A549 treated with Mapracorat at 1 μM for 4 hours (cell line): ENCODE results near the gene HESX1. TPM values are rescaled to one million over a fixed set of nuclear protein-coding genes. Genes with fewer than 3 reads are reported as not detected.

ENCODE experiments used
- total RNA-seq: library from RNA; stranded (reverse); fragments of 200-300 nt; extraction: Qiagen RNA extraction; gene quantifications from 5 replicates; pipeline ENCODE4 v1.2.3, GENCODE V29; 2022

Gene HESX1
- 0.31 to 0.72 TPM (median 0.34 TPM) in 3 of 5 replicates, not detected in the others for total RNA-seq

DNA sequence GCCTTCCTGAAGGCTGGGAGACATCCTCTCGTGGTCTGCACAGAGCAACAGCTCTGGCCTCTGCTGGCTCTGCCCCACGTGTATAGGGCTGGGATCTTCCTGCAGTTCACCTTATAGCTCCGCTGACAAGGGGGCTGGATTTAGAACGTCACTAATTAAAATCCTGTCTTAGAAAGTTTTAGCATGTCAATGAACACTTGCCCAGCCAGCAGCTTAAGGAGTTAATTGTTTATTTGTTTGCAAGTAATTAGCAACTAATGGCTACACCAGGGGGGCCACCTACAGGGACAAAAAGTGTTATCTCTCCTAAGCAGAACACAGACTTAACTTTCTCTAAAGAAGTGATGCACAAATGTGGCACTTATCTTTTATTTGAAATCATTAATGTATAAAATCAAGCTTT, at the start of gene HESX1:
Gene HESX1 (minus strand): TSS at position 84 of the 403 bp plus-strand sequence. CDS start 60 bp downstream, at position 24.

DNA sequence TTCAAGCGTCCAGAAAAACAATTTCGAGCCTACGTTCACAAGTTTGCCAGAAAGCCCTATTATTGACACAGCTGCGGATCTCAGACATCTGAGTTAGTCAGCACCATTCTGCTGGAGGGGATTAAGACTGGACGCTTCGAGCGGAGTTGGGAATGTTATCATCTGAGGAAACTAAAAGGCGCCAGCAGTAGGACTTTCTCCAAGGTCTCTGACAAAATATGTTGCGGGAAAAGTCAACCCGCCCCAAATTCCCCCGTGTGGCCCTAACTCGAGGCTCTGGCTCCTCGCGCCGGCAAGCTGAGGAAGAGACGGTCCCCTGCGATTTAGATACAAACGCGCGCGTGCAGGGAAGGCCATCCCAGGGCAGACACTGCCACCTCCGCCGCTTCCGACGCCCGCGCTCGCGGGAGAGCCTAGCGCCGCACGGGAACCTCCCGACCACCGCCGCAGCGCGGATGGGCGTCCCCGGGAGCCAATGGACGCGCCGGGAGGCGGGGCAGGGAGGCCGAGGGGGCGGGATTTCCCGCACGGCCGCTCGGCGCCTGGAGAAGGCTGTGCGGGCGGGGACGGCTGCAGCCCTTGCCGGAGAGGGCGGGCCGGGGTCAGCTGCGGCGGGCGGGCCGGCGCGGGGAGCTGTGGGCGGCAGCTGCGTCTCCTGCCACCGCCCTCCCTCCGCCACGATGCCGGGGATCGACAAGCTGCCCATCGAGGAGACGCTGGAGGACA, 27.6 kb upstream of the HESX1 start, which contains the start of gene APPL1:
Gene APPL1 (plus strand): TSS at position 526 of the 726 bp plus-strand sequence. CDS start 155 bp downstream, at position 681.

DNA sequence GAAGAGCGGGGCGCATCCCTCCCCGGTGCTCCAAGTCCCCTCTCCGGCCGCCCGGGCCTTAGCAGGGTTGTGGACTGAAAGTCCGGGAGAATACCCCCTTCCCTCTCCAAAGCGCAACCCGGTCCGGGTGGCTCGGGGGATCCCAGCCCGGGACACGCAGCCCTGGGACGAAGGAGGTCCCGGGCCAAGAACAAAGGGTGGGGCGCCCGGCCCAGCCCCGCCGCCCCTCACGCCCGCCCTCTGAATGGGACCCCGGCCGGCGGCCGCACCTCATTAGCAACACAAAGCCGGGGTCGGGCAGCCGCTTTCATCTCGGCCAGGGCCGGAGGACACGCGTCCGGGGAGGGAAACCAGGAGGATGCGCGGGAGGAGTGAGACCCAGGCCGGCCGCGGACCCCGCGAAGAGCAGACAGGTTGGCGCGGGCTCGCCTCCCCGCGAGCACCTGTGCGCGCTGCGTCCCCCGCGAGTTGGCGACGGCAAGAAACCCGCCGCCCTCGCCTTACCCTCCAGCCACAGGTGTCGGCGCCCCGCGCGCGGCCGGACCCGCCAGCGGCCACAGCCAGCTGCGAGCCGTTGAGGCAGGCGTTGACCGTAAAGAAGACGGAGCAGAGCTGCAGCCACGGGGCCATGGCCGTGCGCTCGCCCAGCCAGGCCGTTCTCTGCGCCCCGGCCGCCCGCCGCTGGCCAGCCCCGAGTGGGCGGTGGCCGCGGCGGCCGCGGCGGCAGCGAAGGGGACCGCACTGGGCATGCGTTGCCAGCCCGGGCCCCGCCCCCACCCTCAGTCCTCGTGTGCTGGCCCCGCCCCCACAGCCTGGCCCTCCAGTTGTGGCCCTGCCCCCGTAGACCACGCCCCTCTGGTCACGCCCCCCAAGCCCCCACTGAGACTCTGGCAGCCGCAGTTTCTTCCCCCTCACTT, 34.9 kb downstream of the HESX1 start, which contains the start of gene IL17RD:
Gene IL17RD (minus strand): TSS at position 697 of the 917 bp plus-strand sequence. CDS start 67 bp downstream, at position 630.

Other genes starting within 250 kb of the HESX1 start
- gene SPATA12, start 139.3 kb downstream of the HESX1 start, total RNA-seq: 0.36 to 0.62 TPM (median 0.37 TPM) in 5 replicates
- 0.54 to 1.4 TPM (median 1.1 TPM) in 5 replicates for gene IL17RD, start 34.6 kb downstream of the HESX1 start, total RNA-seq
- 12.9 to 21.1 TPM (median 17.6 TPM) in 5 replicates for gene APPL1, start 27.8 kb upstream of the HESX1 start, total RNA-seq
- not detected in 5 replicates for gene ASB14, start 92.7 kb upstream of the HESX1 start, total RNA-seq